Chondrocyte (in vitro differentiated cells): ENCODE results near the gene SEMA3E. TPM values are rescaled to one million over a fixed set of nuclear protein-coding genes. Genes with fewer than 3 reads are reported as not detected.

Experiments used
- DNase-seq: peaks from one replicate; pipeline ENCODE4 v3.0.0; 2021; ENCODE audit warnings: mixed read lengths, low spot score
- H3K27ac Mint-ChIP-seq: one replicate; pipeline ENCODE4 v1.8.0; 2021; ENCODE audit warnings: mild to moderate bottlenecking, moderate library complexity, mixed read lengths; ENCODE audit not compliant: unreplicated experiment
- H3K27me3 Mint-ChIP-seq: 2 replicates; pipeline ENCODE4 v1.8.0; 2021; ENCODE audit warnings: low read depth, mixed read lengths
- H3K36me3 Mint-ChIP-seq: 2 replicates; pipeline ENCODE4 v1.8.0; 2021; ENCODE audit warnings: low read depth, mixed read lengths
- H3K4me1 Mint-ChIP-seq: 2 replicates; pipeline ENCODE4 v1.8.0; 2021; ENCODE audit warnings: low read depth, mild to moderate bottlenecking, mixed read lengths
- H3K4me3 Mint-ChIP-seq: one replicate; pipeline ENCODE4 v1.8.0; 2021; ENCODE audit warnings: mild to moderate bottlenecking, moderate library complexity, mixed read lengths; ENCODE audit not compliant: unreplicated experiment
- H3K9me3 Mint-ChIP-seq: 2 replicates; pipeline ENCODE4 v1.8.0; 2021; ENCODE audit warnings: low read depth, mixed read lengths
- total RNA-seq: library from RNA; stranded (reverse); gene quantifications from 3 replicates; pipeline ENCODE4 v1.2.1, GENCODE V29; 2021
- TF ChIP-seq, protein P1 (sequence below): fragments of 200-600 bp; sonication (generic); IDR thresholded peaks from 2 replicates; pipeline ENCODE4 v1.5.0; 2021; ENCODE audit warnings: antibody characterized with exemption, mild to moderate bottlenecking, moderate library complexity

SEMA3E gene
- total RNA-seq, 1 donor from 2014 or later: 3.7 TPM

DNA sequence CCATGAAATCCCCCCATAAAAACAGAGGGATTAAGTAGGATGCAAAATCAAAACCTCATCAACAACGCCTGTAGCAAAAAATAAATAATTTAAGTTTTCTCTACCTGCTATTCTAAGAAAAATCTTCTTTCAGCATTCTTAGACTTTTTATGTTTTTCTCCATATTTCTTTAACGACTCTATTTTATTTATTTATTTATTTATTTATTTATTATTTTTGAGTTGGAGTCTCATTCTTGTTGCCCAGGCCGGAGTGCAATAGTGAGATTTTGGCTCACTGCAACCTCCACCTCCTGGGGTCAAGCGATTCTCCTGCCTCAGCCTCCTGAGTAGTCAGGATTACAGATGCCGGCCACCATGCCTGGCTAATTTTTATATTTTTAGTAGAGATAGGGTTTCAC, 192.5 kb downstream of the SEMA3E start:
- Mint-ChIP-seq H3K27me3 (no peaks in the 10 kb centered on the region), H3K27ac (no peak overlapping the region), H3K4me1 (peaks cover 11% of the 10 kb centered on the region), H3K36me3 (no peaks in the 10 kb centered on the region), H3K4me3 (no peak overlapping the region), H3K9me3 (no peaks in the 10 kb centered on the region)
- DNase-seq: no peak
- TF ChIP-seq, protein P1, sequence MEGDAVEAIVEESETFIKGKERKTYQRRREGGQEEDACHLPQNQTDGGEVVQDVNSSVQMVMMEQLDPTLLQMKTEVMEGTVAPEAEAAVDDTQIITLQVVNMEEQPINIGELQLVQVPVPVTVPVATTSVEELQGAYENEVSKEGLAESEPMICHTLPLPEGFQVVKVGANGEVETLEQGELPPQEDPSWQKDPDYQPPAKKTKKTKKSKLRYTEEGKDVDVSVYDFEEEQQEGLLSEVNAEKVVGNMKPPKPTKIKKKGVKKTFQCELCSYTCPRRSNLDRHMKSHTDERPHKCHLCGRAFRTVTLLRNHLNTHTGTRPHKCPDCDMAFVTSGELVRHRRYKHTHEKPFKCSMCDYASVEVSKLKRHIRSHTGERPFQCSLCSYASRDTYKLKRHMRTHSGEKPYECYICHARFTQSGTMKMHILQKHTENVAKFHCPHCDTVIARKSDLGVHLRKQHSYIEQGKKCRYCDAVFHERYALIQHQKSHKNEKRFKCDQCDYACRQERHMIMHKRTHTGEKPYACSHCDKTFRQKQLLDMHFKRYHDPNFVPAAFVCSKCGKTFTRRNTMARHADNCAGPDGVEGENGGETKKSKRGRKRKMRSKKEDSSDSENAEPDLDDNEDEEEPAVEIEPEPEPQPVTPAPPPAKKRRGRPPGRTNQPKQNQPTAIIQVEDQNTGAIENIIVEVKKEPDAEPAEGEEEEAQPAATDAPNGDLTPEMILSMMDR: no peak

DNA sequence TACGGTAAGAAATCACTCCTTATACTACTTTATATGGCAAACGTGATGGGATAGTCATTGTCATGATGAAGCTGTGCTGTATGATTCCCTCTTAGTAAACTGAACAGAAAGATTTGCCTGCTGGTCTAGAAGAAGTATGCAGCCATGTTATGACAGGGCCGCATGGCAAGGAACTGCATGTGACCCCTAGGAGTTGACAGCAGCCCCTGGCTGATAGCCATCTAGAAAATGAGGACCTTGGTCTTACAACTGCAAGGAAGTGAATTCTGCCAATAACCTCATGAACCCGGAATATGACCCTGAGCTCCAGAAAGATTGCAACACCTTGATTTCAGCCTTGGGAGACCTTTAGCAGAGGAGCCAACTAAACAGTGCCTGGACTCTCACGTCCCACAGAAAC, 193.3 kb downstream of the SEMA3E start:
- Mint-ChIP-seq H3K27ac (no peak overlapping the region), H3K4me1 (peaks cover 11% of the 10 kb centered on the region), H3K9me3 (no peaks in the 10 kb centered on the region), H3K4me3 (no peak overlapping the region), H3K27me3 (no peaks in the 10 kb centered on the region), H3K36me3 (no peaks in the 10 kb centered on the region)
- TF ChIP-seq, protein P1: no peak
- no peak for DNase-seq

DNA sequence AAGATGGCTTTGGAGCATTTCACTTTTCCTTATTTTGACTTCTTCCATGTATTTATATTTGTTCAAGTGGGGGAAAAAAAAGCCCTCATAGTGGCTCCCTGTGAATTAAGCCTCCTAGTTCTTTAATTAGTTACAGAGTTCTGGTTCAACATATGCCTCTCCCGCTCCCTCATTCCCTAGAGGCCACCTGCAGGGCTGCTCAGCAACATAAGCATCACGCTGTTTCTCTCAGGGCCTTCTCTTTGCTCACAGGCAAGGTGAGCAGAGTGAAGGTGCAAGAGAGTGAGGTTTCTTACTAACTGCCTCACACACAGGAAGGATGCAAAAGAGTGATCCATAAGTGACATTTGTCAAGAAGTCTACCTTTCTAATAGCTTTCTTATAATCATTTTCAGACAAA, 196.7 kb downstream of the SEMA3E start:
- Mint-ChIP-seq H3K4me3 (no peak overlapping the region), H3K36me3 (no peaks in the 10 kb centered on the region), H3K4me1 (peaks cover 5% of the 10 kb centered on the region), H3K9me3 (no peaks in the 10 kb centered on the region), H3K27ac (no peak overlapping the region), H3K27me3 (no peaks in the 10 kb centered on the region)
- no peak for DNase-seq
- TF ChIP-seq, protein P1: no peak

DNA sequence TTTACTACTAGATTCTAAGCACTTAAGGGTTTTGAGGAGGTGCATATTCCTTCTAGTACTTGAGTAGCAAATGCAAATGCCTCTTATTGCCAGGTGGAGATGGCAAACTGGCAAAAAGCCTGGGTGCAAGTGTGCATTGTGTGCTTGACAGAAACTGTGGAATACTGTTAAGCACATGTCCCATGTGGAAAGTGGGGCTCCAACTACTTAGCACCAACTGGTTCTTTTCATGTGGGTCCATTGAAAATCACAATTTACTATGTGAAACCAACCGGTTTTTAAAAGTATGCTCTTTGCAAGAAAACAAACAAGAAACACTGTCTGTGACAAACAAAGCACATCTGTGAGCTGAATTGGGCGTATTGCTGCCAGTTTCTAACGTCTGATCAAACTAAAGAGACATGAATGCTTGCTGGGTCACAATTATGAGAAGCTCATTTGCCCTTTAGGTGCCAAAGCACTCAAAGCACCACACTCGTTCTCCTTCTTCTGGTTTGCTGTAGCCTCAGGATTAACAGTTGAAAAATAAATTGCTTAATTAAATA, 197.4 kb downstream of the SEMA3E start:
- TF ChIP-seq, protein P1: no peak
- no peak overlapping the region for H3K27ac Mint-ChIP-seq
- H3K4me3 Mint-ChIP-seq: no peak overlapping the region
- H3K27me3 Mint-ChIP-seq: no peaks in the 10 kb centered on the region
- H3K36me3 Mint-ChIP-seq: no peaks in the 10 kb centered on the region
- no peak for DNase-seq
- no peaks in the 10 kb centered on the region for H3K4me1 Mint-ChIP-seq
- no peaks in the 10 kb centered on the region for H3K9me3 Mint-ChIP-seq

DNA sequence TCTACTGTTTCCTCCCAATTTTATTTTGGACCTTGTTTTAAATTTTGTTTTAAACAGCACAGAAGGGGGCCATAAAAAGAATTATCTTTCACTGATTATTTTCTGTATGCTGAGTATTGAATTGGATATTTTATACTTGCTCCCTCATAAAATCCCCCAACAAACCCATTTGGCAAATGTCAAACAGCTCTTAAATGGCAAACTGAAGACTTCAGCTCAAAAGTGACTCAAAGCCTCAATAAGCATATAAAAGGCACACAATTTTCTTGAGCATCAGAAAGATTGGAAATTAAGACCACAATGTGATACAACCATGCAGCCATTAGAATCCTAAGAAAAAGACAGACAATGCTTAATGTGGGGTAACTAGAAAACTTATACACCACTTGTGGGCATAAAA, 199.2 kb downstream of the SEMA3E start:
- H3K4me1 Mint-ChIP-seq: no peaks in the 10 kb centered on the region
- H3K36me3 Mint-ChIP-seq: no peaks in the 10 kb centered on the region
- no peaks in the 10 kb centered on the region for H3K27me3 Mint-ChIP-seq
- no peaks in the 10 kb centered on the region for H3K9me3 Mint-ChIP-seq
- no peak for DNase-seq
- no peak overlapping the region for H3K4me3 Mint-ChIP-seq
- H3K27ac Mint-ChIP-seq: no peak overlapping the region
- TF ChIP-seq, protein P1: no peak
